ENCODE data around the gene SPC24.
"Not testable (repeated sequence)": the region's sequence is repeated elsewhere in the genome, so short reads cannot be mapped to it uniquely, and the experiment has no call there.

The SPC24 gene

GRCh38 chr19:11140023-11140538, 15.5 kb downstream of the SPC24 start:
- H3K27ac ChIP-seq (ENCODE audit: low read depth, low read length); H3K9ac ChIP-seq (ENCODE audit: low read depth, low read length); H3K4me3 ChIP-seq (ENCODE audit: low read length); H3K27me3 ChIP-seq (ENCODE audit: insufficient read depth, low read length); H3K36me3 ChIP-seq (ENCODE audit: insufficient read depth, low read length); H3K9me3 ChIP-seq (ENCODE audit: insufficient read depth, low read depth, low read length): not testable (repeated sequence)
- H3K4me1 ChIP-seq (ENCODE audit: insufficient read depth, low read length): peaks cover 32% of the 10 kb centered on the region
- WGBS: 95% methylated on average over 10 of the region's 10 CpGs

DNA sequence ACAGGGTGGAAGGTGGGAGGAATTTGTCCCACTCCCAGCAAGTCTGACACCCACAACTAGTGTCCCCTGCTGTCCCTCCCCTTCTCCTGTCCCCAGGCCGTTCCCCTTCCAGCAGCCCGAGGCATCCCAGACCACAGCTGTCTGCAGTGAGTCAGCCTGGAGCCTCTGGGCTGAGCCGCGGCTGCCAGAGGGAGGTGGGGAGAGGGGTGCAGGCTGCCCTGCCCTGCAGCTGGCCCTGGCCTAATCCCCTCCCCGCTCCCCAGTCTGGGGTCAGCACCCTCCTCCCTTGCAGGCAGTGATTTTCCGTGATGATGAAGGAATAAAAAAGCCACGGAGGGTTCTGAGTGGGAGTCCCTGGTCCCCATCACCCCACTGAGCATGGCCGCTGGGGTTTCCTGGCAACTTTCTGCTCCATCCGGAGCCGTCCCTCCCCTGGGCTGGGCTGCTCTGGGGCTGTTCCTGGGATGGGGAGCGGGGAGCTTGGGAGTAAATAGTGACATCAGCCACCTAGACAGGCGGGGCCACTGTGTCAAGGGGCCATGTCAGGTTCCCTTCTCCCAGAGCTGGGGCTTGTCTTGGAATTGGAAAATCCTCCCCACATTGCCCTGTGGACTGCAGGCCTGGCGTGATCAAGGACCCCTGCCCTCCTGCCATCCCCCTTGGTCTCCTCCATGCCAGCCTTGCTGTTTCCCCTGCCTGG, 16.8 kb downstream of the SPC24 start:
- 23% methylated on average over 13 of the region's 13 CpGs for WGBS
- Histone ChIP-seq H3K4me1 (ENCODE audit: insufficient read depth, low read length) (peaks cover 32% of the 10 kb centered on the region), H3K4me3 (ENCODE audit: low read length) (peak overlapping the region; percentile 27), H3K27me3 (ENCODE audit: insufficient read depth, low read length) (no peaks in the 10 kb centered on the region), H3K9me3 (ENCODE audit: insufficient read depth, low read depth, low read length) (no peaks in the 10 kb centered on the region), H3K36me3 (ENCODE audit: insufficient read depth, low read length) (peaks cover under 1% of the 10 kb centered on the region; the same call in 1 of the 2 replicates), H3K27ac (ENCODE audit: low read depth, low read length) (0 out of 2 replicates have a peak overlapping the region, but pooled peaks have one; percentile 5), H3K9ac (ENCODE audit: low read depth, low read length) (no peak overlapping the region)

- Histone ChIP-seq H3K9ac (ENCODE audit: low read depth, low read length) (peak overlapping the region; percentile 59; the same call in 1 of the 2 replicates), H3K27ac (ENCODE audit: low read depth, low read length) (peak overlapping the region; percentile 56; the same call in 1 of the 2 replicates), H3K4me3 (ENCODE audit: low read length) (peak overlapping the region; percentile 57)
These were observed 17.8 kb downstream of the SPC24 start for GRCh38 chr19:11137542-11138384.

GRCh38 chr19:11136400-11137101, 19.0 kb downstream of the SPC24 start:
- WGBS: 83% methylated on average over 14 of the region's 14 CpGs
- Histone ChIP-seq H3K4me1 (ENCODE audit: insufficient read depth, low read length) (peaks cover 12% of the 10 kb centered on the region; the same call in 1 of the 2 replicates), H3K9me3 (ENCODE audit: insufficient read depth, low read depth, low read length) (no peaks in the 10 kb centered on the region), H3K4me3 (ENCODE audit: low read length) (no peak overlapping the region), H3K27ac (ENCODE audit: low read depth, low read length) (no peak overlapping the region), H3K36me3 (ENCODE audit: insufficient read depth, low read length) (peaks cover 21% of the 10 kb centered on the region), H3K9ac (ENCODE audit: low read depth, low read length) (no peak overlapping the region), H3K27me3 (ENCODE audit: insufficient read depth, low read length) (no peaks in the 10 kb centered on the region)

More at GRCh38 chr19:11137542-11138384, 17.8 kb downstream of the SPC24 start:
- no peaks in the 10 kb centered on the region for H3K9me3 ChIP-seq (ENCODE audit: insufficient read depth, low read depth, low read length)
- H3K36me3 ChIP-seq (ENCODE audit: insufficient read depth, low read length): peaks cover 10% of the 10 kb centered on the region
- no peaks in the 10 kb centered on the region for H3K27me3 ChIP-seq (ENCODE audit: insufficient read depth, low read length)
- H3K4me1 ChIP-seq (ENCODE audit: insufficient read depth, low read length): peaks cover 22% of the 10 kb centered on the region
- WGBS: 8% methylated on average over 28 of the region's 28 CpGs

GRCh38 chr19:11131471-11131870, 24.1 kb downstream of the SPC24 start:
- peaks cover 71% of the 10 kb centered on the region for H3K36me3 ChIP-seq (ENCODE audit: insufficient read depth, low read length)
- no peaks in the 10 kb centered on the region for H3K4me1 ChIP-seq (ENCODE audit: insufficient read depth, low read length)

GRCh38 chr19:11130824-11131455, 24.6 kb downstream of the SPC24 start:
- 74% methylated on average over 19 of the region's 19 CpGs for WGBS
- peaks cover 77% of the 10 kb centered on the region for H3K36me3 ChIP-seq (ENCODE audit: insufficient read depth, low read length)
- no peak overlapping the region; the same call in 1 of the 2 replicates for H3K27ac ChIP-seq (ENCODE audit: low read depth, low read length)
- no peaks in the 10 kb centered on the region for H3K4me1 ChIP-seq (ENCODE audit: insufficient read depth, low read length)
- H3K9ac ChIP-seq (ENCODE audit: low read depth, low read length): no peak overlapping the region
- no peaks in the 10 kb centered on the region for H3K9me3 ChIP-seq (ENCODE audit: insufficient read depth, low read depth, low read length)
- H3K27me3 ChIP-seq (ENCODE audit: insufficient read depth, low read length): no peaks in the 10 kb centered on the region
- no peak overlapping the region for H3K4me3 ChIP-seq (ENCODE audit: low read length)

More at GRCh38 chr19:11131471-11131870, 24.1 kb downstream of the SPC24 start:
- Histone ChIP-seq H3K9me3 (ENCODE audit: insufficient read depth, low read depth, low read length) (no peaks in the 10 kb centered on the region), H3K9ac (ENCODE audit: low read depth, low read length) (no peak overlapping the region), H3K27me3 (ENCODE audit: insufficient read depth, low read length) (no peaks in the 10 kb centered on the region), H3K27ac (ENCODE audit: low read depth, low read length) (no peak overlapping the region), H3K4me3 (ENCODE audit: low read length) (no peak overlapping the region)
- WGBS: 80% methylated on average over 7 of the region's 7 CpGs

DNA sequence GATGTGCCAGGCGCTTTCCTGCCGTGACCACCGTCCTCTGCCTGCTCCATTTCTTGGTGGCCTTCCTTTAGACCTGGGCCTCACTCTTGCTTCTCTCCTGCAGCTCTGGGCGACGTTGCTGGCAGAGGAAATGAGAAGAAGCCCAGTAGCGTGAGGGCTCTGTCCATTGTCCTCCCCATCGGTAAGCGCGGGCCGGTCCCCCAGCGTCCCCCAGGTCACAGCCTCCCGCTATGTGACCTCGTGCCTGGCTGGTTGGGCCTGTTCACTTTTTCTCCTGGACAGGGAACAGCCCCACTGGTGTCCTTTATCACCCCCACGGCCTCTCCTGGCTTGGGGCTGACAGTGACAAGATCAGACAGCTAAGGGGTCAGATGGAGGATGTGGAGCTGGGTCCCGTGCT, 27.7 kb downstream of the SPC24 start:
- H3K9me3 ChIP-seq (ENCODE audit: insufficient read depth, low read depth, low read length): no peaks in the 10 kb centered on the region
- no peaks in the 10 kb centered on the region for H3K27me3 ChIP-seq (ENCODE audit: insufficient read depth, low read length)
- peaks cover 98% of the 10 kb centered on the region for H3K36me3 ChIP-seq (ENCODE audit: insufficient read depth, low read length)
- no peak overlapping the region; the same call in 1 of the 2 replicates for H3K9ac ChIP-seq (ENCODE audit: low read depth, low read length)
- no peak overlapping the region for H3K27ac ChIP-seq (ENCODE audit: low read depth, low read length)
- H3K4me1 ChIP-seq (ENCODE audit: insufficient read depth, low read length): no peaks in the 10 kb centered on the region
- 88% methylated on average over 15 of the region's 15 CpGs for WGBS
- H3K4me3 ChIP-seq (ENCODE audit: low read length): no peak overlapping the region

DNA sequence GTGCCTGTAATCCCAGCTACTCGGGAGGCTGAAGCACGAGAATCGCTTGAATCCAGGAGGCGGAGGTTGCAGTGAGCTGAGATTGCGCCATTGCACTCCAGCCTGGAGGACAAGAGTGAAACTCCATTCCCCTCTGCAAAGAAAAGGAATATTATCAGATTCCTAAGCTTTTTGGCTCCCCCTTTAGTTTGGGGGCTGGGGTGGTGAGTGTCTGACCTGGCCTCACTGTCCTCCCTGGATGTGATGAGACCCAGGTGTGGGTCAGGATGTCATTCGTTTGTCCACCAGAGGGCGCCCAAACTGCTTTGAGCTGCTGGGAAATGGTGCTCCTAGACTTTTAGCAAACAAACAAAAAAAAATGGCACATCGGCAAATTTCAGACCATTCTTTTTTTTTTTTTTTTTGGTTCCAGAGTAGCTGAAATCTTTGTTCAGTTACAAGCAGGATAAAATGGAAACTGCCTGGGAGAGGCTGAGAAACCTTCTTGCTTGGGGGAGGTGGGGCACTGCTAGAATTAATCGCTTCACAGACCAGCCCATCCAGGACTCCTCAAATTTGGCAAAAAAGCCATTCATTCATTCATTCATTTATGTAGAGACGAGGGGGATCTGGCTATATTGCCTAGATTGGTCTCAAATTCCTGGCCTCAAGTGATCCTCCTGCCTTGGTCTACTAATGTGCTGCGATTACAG, 29.4 kb downstream of the SPC24 start:
- H3K4me3 ChIP-seq (ENCODE audit: low read length): no peak overlapping the region
- H3K9ac ChIP-seq (ENCODE audit: low read depth, low read length): no peak overlapping the region
- no peaks in the 10 kb centered on the region for H3K9me3 ChIP-seq (ENCODE audit: insufficient read depth, low read depth, low read length)
- H3K27ac ChIP-seq (ENCODE audit: low read depth, low read length): no peak overlapping the region
- no peaks in the 10 kb centered on the region for H3K4me1 ChIP-seq (ENCODE audit: insufficient read depth, low read length)
- peaks cover 93% of the 10 kb centered on the region for H3K36me3 ChIP-seq (ENCODE audit: insufficient read depth, low read length)
- 74% methylated on average over 11 of the region's 11 CpGs for WGBS
- H3K27me3 ChIP-seq (ENCODE audit: insufficient read depth, low read length): no peaks in the 10 kb centered on the region

GRCh38 chr19:11124157-11124556, 31.4 kb downstream of the SPC24 start:
- not testable (repeated sequence) for H3K27ac ChIP-seq (ENCODE audit: low read depth, low read length); H3K27me3 ChIP-seq (ENCODE audit: insufficient read depth, low read length); H3K4me1 ChIP-seq (ENCODE audit: insufficient read depth, low read length); H3K4me3 ChIP-seq (ENCODE audit: low read length); H3K9ac ChIP-seq (ENCODE audit: low read depth, low read length); H3K9me3 ChIP-seq (ENCODE audit: insufficient read depth, low read depth, low read length)
- peaks cover 94% of the 10 kb centered on the region for H3K36me3 ChIP-seq (ENCODE audit: insufficient read depth, low read length)
- 95% methylated on average over 4 of the region's 4 CpGs for WGBS

DNA sequence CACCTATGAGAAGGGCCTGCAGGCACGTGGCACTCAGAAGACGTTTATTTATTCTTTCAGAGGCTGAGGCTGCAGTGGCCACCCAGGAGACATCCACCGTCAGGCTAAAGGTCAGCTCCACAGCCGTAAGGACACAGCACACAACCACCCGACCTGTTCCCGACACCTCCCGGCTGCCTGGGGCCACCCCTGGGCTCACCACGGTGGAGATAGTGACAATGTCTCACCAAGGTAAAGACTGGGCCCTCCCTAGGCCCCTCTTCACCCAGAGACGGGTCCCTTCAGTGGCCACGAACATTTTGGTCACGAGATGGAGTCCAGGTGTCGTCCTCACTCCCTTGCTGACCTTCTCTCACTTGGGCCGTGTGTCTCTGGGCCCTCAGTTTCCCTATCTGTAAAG, 32.5 kb downstream of the SPC24 start:
- Histone ChIP-seq H3K9ac (ENCODE audit: low read depth, low read length) (no peak overlapping the region), H3K27me3 (ENCODE audit: insufficient read depth, low read length) (no peaks in the 10 kb centered on the region), H3K27ac (ENCODE audit: low read depth, low read length) (no peak overlapping the region), H3K36me3 (ENCODE audit: insufficient read depth, low read length) (peaks cover 92% of the 10 kb centered on the region), H3K4me1 (ENCODE audit: insufficient read depth, low read length) (no peaks in the 10 kb centered on the region), H3K9me3 (ENCODE audit: insufficient read depth, low read depth, low read length) (no peaks in the 10 kb centered on the region), H3K4me3 (ENCODE audit: low read length) (no peak overlapping the region)
- WGBS: 97% methylated on average over 13 of the region's 13 CpGs

All from HUES64 (cell line).